ENCODE results near the gene ELL.

- TF ChIP-seq EZH2 (IDR thresholded peaks at IDR 0.05; ENCODE audit: insufficient read depth, low read length) (no peak), CTCF (IDR thresholded peaks at IDR 0.05; ENCODE audit: insufficient read depth, low read depth, low read length) (no peak)
Observed at GRCh38 chr19:18425515-18426415, 96.1 kb downstream of the ELL start.
